ENCODE data around the gene VAMP2.

The VAMP2 gene

DNA sequence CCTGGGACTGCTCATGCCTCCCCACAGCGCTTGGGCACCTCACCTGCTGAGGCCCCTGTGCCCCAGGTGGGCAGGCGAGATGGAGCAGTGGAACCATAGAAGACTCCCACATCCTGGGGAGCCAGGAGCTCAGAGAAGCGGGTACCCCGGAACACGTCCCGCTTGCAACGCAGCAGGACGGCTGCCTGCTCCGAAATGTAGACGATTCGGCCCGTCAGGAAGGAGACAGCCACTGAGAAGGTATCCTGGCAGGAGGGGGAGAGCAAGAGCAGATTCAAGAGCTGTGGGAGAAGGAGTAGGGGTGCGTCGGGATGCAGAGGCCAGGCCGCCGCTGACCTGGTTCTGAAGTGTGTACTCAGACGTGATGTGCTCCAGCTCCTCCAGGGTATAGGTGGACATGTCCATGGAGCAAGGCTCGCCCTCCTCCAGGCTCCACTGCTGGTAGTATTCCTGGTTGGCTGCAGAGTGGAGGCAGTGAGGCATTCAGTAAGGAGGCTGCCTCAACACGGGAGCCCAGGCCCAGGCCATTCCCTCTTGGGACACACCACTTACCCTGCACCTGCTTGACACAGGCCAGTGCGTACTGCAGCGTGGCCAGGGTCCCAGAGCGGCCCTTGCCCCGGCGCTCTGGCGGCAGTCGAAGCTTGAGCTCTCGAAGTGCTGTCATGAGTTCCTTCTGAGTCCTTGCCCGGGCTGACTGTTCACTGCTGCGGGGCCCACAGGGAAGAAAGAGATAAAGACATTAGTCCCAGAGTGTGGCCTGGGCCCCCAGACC is 13.1 kb downstream of the VAMP2 start:
- FAIRE-seq = no peak
- no peak for TF ChIP-seq CTCF (IDR thresholded peaks at IDR 0.05; ENCODE audit: insufficient read depth, missing control alignments)

GRCh38 chr17:8148560-8148959 is 14.2 kb downstream of the VAMP2 start:
- FAIRE-seq (no peak), DNase-seq (ENCODE audit: insufficient read length, low spot score) (no peak)
- no peak for TF ChIP-seq CTCF (IDR thresholded peaks at IDR 0.05; ENCODE audit: insufficient read depth, missing control alignments)

More for the DNA sequence above, 13.1 kb downstream of the VAMP2 start:
- DNase-seq (ENCODE audit: insufficient read length, low spot score) = no peak

DNA sequence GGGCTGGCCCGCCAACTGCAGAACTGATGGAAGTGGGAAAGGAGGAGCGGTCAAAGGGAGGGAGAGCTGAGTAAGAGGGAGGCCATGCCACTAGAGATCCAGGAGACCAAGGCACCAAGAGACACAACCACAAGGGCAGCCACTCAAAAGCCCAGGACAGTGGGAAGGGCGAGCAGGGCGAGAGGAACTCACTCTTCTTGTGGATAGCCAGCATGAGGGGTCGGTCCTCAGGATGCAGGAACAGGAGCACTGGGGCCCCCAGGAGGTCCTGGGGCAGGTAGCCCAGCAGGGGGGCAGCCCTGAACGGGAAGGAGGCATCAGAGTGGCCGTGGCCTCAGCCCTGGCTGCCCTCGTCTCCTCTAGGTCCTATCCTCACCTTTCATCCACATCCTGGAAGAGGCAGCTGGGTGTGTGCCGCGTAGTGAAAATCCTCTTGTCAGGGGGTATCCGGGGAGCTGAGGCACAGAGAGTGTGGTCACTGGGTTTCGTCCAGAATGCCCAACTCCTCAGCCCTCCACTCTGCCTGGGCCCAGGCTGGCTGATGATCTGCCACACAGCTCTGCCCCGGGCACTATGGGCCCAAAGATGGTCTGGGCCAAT is 14.8 kb downstream of the VAMP2 start:
- FAIRE-seq (no peak), DNase-seq (ENCODE audit: insufficient read length, low spot score) (no peak)
- no peak for TF ChIP-seq CTCF (IDR thresholded peaks at IDR 0.05; ENCODE audit: insufficient read depth, missing control alignments)

- no peak for TF ChIP-seq CTCF (IDR thresholded peaks at IDR 0.05; ENCODE audit: insufficient read depth, missing control alignments)
- DNase-seq (ENCODE audit: insufficient read length, low spot score) (no peak), FAIRE-seq (no peak)
Measured at GRCh38 chr17:8147141-8147804, 15.5 kb downstream of the VAMP2 start.

DNA sequence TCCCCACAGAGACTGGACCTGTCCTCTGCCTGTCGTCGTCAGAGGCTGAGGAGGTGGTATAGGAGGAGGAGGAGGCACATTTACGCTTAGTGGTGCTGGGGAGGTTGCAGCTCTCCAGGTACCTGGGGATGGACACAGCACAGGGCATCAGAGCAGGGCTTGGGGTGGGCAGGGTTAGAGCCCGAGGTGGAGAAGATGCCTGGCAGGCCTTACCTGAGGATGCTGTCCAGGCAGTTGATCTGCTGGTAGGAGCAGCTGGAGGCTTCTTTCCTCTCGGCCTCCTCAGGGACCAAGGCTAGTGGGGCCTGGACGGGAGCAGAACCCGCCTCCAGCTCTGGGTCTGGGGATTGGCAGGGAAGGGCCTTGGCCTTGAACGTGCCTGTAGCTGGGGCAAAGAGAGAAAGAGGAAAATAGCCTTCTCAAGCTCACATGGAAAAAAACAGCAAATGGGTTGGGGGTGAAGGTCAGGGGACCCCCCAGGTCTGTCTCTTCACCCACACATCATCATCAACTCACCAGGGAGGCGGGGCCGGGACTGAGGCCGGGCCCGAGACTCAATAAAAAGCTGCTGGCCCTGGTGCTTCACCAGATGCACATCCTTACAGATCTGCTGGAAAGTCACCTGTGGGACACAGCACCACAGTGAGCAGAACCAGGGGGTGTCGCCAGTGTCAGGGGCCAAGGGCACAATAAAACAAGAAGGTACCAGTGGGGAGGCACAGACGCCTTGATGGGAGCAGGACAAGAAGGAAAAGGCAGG is 16.2 kb downstream of the VAMP2 start:
- no peak for FAIRE-seq
- TF ChIP-seq CTCF (IDR thresholded peaks at IDR 0.05; ENCODE audit: insufficient read depth, missing control alignments) = no peak
- DNase-seq (ENCODE audit: insufficient read length, low spot score) = no peak

DNA sequence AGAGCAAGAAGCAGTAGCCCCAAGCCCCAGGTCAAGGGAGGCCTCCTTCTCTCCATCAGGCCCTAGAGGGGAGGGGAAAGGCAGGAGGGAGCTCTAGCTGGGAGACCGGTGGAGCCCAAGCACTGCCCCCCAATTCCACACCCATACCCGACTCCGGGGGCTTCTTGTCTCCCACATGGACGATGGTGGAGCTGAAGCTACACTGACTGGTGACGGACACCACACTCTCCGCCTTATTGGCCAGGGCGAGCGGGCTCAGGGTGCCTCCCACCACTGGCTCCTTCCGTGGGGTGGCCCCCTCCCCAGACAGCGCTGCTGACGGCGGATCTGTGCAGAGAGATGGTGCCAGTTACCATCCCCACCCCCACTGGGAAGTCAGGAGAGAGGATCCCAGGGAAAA is 16.9 kb downstream of the VAMP2 start:
- FAIRE-seq (no peak), DNase-seq (ENCODE audit: insufficient read length, low spot score) (no peak)
- TF ChIP-seq CTCF (IDR thresholded peaks at IDR 0.05; ENCODE audit: insufficient read depth, missing control alignments) = no peak

Data from D721Med (cell line).